ENCODE results near the gene TNRC18.

- TF ChIP-seq MYC (IDR thresholded peaks at IDR 0.05; ENCODE audit: low read depth, low read length): no peak
- TF ChIP-seq MYC (CRISPR knock-in tag; IDR thresholded peaks at IDR 0.05; ENCODE audit: borderline replicate concordance, low read depth): no peak
- TF ChIP-seq PTBP1 (IDR thresholded peaks at IDR 0.05; ENCODE audit: low read depth, low read length): no peak
- no peak for TF ChIP-seq ZNF778 (CRISPR knock-in tag; IDR thresholded peaks at IDR 0.05)
- TF ChIP-seq ATF3 (IDR thresholded peaks at IDR 0.05): no peak
- TF ChIP-seq ATF3 (CRISPR knock-in tag; conservative IDR thresholded peaks at IDR 0.05): no peak
- no peak for TF ChIP-seq KLF16 (IDR thresholded peaks at IDR 0.05)
- no peak for TF ChIP-seq ZKSCAN8 (CRISPR knock-in tag; IDR thresholded peaks at IDR 0.05)
Measured at GRCh38 chr7:5314864-5315263, 108.8 kb downstream of the TNRC18 start.
